GM19397 (cell line): Measurements from ENCODE around the gene LRP5.
"Not testable (repeated sequence)": the region's sequence is repeated elsewhere in the genome, so short reads cannot be mapped to it uniquely, and the experiment has no call there.

ENCODE experiments used
- ATAC-seq: cut with Tn5 transposase; IDR thresholded peaks from one replicate; pipeline ENCODE4 v1.9.1; 2021; ENCODE audit warnings: mild to moderate bottlenecking, moderate library complexity; ENCODE audit not compliant: unreplicated experiment

LRP5 gene

GRCh38 chr11:68386331-68386978 is 74.1 kb downstream of the LRP5 start:
- ATAC-seq: no peak

- ATAC-seq: no peak
Observed at GRCh38 chr11:68387840-68388239, 75.4 kb downstream of the LRP5 start.

- ATAC-seq: no peak
Observed at GRCh38 chr11:68388595-68389198, 76.3 kb downstream of the LRP5 start.

GRCh38 chr11:68390315-68390714 is 77.9 kb downstream of the LRP5 start:
- no peak for ATAC-seq

GRCh38 chr11:68392822-68393221 is 80.4 kb downstream of the LRP5 start:
- no peak for ATAC-seq

GRCh38 chr11:68396516-68396915 is 84.1 kb downstream of the LRP5 start:
- ATAC-seq: no peak

GRCh38 chr11:68397256-68397655 is 84.9 kb downstream of the LRP5 start:
- no peak for ATAC-seq

DNA sequence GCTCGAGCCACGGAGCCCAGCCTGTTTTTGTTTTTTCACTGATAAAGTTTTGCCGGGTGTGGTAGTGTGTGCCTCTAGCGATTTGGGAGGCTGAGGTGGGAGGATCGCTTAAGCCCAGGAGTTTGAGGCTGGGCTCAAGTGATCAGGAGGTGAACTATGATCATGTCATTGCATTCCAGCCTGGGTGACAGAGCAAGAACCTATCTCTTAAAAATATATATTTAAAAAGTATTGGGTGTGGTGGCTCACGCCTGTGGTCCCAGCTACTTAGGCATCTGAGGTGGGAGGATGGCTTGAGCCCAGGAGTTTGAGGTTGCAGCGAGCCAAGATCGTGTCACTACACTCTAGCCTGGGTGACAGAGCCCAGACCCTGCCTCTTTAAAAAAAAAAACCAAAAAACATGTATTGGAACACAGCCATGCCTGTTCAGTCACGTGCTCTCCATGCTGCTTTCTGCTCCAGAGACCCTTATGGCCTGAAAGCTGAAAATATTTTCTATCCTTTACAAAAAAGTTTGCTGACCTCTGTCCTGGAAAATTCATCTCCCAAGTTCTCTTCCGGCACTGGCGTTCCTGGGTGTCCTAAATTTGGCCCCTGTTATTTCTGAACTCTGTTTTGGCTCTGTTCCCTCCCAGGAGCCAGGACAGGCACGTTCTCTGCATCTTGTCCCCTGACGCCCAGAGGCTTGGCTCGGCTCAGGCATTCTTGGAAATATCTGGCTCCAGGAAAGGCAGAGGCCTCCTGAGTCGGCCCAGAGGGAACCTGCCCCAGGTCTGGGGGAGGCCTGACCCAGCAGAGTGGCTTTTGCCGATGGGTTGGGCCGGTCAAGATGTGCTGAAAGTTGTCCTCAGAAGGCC is 86.8 kb downstream of the LRP5 start:
- ATAC-seq: no peak

- no peak for ATAC-seq
Observed at GRCh38 chr11:68399916-68400315, 87.5 kb downstream of the LRP5 start.

- ATAC-seq: not testable (repeated sequence)
Observed at GRCh38 chr11:68400584-68400983, 88.2 kb downstream of the LRP5 start.

DNA sequence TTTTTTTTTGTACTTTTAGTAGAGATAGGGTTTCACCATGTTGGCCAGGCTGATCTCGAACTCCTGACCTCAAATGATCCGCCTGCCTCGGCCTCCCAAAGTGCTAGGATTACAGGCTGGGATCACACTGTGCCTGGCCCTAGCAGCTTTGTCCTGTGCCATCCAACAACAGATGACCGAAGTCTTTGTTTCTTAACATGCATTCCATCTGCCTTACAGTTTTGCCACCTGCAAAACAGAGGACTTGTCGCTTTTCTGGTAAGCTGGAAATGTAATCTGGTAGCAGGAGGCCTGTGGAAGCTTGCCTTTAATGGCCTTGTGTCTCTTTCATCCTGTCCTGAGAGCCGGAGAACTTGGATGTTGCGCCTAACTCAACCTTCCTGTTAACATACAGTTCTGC is 89.5 kb downstream of the LRP5 start:
- ATAC-seq: no peak

DNA sequence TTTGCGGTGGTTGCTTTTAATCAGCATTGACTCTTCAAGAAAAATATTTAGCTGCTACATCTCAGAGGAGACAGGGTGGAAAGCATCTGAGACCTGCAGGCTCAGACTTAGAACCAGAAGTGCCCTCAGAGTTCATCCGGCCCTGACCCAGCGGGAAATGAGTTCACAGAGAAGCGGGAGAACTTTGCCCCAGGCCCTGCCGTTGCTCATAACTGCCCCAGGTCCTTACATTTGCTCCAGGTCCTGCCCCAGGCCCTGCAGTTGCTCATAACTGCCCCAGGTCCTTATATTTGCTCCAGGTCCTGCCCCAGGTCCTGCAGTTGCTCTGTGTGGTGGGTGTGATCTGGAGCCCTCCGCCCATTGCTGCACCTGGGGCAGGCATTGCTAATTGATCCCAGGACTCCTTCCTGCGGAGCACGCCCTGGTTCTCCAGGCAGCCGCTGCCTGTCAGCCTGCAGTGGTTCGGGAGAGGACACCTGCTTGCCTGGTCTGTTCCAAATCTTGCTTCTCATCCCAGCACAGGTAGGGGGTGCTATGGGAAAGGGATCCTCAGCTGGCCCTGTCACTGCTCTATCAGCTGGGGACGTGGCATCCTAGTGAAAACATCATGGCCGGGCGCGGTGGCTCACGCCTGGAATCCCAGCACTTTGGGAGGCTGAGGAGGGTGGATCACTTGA is 90.1 kb downstream of the LRP5 start:
- ATAC-seq: no peak

- no peak for ATAC-seq
Observed at GRCh38 chr11:68403424-68403823, 91.0 kb downstream of the LRP5 start.

DNA sequence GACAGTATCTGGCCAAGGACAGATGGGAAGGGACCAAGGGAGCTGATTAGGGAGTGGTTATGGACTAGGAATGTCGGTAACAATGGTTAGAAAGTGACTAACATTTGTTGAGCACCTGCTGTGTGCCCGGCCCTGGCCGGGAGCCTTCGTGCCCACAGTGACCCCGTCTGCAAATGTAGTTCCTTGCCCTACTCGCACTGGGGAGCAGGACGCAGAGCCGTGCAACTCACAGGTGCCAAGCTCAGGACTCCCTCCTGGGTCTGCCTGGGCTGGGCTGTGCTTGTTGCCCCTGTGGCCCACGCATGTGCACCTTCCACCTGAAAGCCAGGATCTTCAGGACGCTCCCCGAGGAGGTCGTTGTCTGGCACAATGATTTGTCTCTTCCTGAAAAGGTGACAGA is 91.4 kb downstream of the LRP5 start:
- ATAC-seq: no peak

DNA sequence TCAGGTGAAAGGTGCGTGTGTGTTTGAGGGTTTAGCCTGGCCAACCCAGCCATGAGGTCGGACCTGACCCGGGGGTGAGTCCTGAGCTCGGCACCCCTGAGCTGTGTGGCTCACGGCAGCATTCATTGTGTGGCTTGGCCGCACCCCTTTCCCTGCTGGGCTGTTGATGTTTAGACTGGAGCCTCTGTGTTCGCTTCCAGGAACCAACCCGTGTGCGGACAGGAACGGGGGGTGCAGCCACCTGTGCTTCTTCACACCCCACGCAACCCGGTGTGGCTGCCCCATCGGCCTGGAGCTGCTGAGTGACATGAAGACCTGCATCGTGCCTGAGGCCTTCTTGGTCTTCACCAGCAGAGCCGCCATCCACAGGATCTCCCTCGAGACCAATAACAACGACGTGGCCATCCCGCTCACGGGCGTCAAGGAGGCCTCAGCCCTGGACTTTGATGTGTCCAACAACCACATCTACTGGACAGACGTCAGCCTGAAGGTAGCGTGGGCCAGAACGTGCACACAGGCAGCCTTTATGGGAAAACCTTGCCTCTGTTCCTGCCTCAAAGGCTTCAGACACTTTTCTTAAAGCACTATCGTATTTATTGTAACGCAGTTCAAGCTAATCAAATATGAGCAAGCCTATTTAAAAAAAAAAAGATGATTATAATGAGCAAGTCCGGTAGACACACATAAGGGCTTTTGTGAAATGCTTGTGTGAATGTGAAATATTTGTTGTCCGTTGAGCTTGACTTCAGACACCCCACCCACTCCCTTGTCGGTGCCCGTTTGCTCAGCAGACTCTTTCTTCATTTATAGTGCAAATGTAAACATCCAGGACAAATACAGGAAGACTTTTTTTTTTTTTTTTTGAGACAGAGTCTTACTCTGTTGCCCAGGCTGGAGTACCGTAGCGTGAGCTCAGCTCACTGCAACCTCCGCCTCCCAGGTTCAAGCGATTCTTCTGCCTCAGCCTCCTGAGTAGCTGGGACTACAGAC is 94.2 kb downstream of the LRP5 start:
- ATAC-seq: no peak

GRCh38 chr11:68408512-68408911 is 96.1 kb downstream of the LRP5 start:
- ATAC-seq: no peak

GRCh38 chr11:68409748-68410344 is 97.5 kb downstream of the LRP5 start:
- no peak for ATAC-seq

DNA sequence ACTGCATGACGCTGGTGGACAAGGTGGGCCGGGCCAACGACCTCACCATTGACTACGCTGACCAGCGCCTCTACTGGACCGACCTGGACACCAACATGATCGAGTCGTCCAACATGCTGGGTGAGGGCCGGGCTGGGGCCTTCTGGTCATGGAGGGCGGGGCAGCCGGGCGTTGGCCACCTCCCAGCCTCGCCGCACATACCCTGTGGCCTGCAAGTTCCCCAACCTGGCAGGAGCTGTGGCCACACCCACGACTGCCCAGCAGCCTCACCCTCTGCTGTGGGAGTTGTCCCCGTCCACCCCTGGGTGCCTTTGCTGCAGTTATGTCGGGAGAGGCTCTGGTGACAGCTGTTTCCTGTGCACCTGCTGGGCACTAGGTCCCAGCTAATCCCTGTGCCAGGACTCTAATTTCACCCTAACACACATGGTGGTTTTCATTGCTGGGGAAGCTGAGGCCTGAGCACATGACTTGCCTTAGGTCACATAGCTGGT is 99.2 kb downstream of the LRP5 start:
- no peak for ATAC-seq

- ATAC-seq: no peak
Observed at GRCh38 chr11:68412593-68413475, 100.4 kb downstream of the LRP5 start.
